ENCODE measurements around the gene ABCC1.
"Not testable (repeated sequence)": the region's sequence is repeated elsewhere in the genome, so short reads cannot be mapped to it uniquely, and the experiment has no call there.

ABCC1 gene

GRCh38 chr16:15967655-15968315, 18.4 kb downstream of the ABCC1 start:
- DNase-seq: no peak

- DNase-seq: no peak
Measured at GRCh38 chr16:15970202-15970601, 20.8 kb downstream of the ABCC1 start.

- DNase-seq: no peak
Measured at GRCh38 chr16:15970743-15971439, 21.5 kb downstream of the ABCC1 start.

- DNase-seq: no peak
Measured at GRCh38 chr16:15971440-15971815, 22.0 kb downstream of the ABCC1 start.

- DNase-seq: no peak
Measured at GRCh38 chr16:15972046-15972868, 22.8 kb downstream of the ABCC1 start.

GRCh38 chr16:15973421-15973820, 24.0 kb downstream of the ABCC1 start:
- no peak for DNase-seq

GRCh38 chr16:15974057-15974456, 24.6 kb downstream of the ABCC1 start:
- no peak for DNase-seq

GRCh38 chr16:15975172-15975571, 25.8 kb downstream of the ABCC1 start:
- no peak for DNase-seq

GRCh38 chr16:15976225-15976812, 26.9 kb downstream of the ABCC1 start:
- DNase-seq: no peak

GRCh38 chr16:15976929-15977637, 27.7 kb downstream of the ABCC1 start:
- DNase-seq: no peak

GRCh38 chr16:15979801-15980200, 30.4 kb downstream of the ABCC1 start:
- DNase-seq: no peak

GRCh38 chr16:15980329-15980728, 30.9 kb downstream of the ABCC1 start:
- no peak for DNase-seq

- no peak for DNase-seq
Measured at GRCh38 chr16:15981382-15981781, 32.0 kb downstream of the ABCC1 start.

GRCh38 chr16:15982194-15982915, 32.9 kb downstream of the ABCC1 start:
- not testable (repeated sequence) for DNase-seq

- DNase-seq: no peak
Measured at GRCh38 chr16:15983898-15984297, 34.5 kb downstream of the ABCC1 start.

- no peak for DNase-seq
Measured at GRCh38 chr16:15985144-15985543, 35.7 kb downstream of the ABCC1 start.

- DNase-seq: no peak
Measured at GRCh38 chr16:15986261-15986660, 36.8 kb downstream of the ABCC1 start.

GRCh38 chr16:15988268-15989013, 39.0 kb downstream of the ABCC1 start:
- DNase-seq: no peak

GRCh38 chr16:15990902-15991301, 41.5 kb downstream of the ABCC1 start:
- DNase-seq: no peak

GRCh38 chr16:15993128-15993527, 43.7 kb downstream of the ABCC1 start:
- no peak for DNase-seq

GRCh38 chr16:15993541-15993940, 44.1 kb downstream of the ABCC1 start:
- no peak for DNase-seq
